ENCODE data around the gene CRYBG2.

The CRYBG2 gene

DNA sequence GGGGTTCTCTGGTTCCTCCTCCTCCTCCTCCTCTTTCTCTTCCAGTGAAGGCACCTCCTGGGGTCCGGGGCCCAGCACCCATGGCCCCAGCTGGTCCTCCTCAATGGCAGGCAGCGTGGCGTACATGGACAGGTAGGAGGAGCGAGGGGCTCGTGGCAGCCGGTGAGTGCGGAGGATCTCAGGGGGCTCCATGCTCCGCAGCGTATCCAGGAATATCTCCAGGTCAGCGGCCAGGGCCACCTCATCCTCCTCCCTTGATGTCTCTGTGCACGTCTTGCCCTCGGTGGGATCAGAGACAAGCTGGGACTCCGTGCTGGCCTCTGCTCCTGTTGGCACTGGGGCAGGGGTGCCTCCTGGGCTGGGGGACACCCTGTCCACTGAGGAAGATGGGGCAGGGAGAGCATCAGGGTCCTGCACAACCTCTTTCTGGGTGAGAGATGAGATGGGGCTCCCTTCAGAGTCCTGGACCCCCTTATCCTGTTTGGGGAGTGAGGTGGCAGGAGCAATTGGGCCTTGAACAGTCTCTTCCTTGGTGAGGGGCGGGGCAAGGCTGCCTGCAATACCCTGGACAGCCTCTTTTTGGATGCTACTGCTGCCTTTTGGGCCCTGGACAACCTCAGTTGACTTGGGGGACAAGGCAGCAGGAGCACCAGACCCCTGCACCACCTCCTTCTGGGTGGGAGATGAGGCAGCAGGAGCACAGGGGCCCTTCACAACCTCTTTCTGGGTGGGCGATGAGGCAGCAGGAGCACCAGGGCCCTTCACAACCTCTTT lies 9.6 kb downstream of the CRYBG2 start:
- no peak overlapping the region for H3K4me3 ChIP-seq (ENCODE audit: low read depth in 1 of 2, low read length in 2 of 2)
- ATAC-seq (ENCODE audit: insufficient read depth, low read depth) (no peak), DNase-seq (no peak)
- H3K4me2 ChIP-seq (ENCODE audit: insufficient read depth, low read length) = no peak overlapping the region
- TF ChIP-seq EZH2 (IDR thresholded peaks at IDR 0.05; ENCODE audit: borderline replicate concordance, low read depth, low read length, severe bottlenecking) (no peak), CTCF (IDR thresholded peaks at IDR 0.05; ENCODE audit: borderline replicate concordance, extremely low read depth, low read length, poor library complexity, severe bottlenecking) (no peak)
- H3K79me2 ChIP-seq (ENCODE audit: insufficient read depth, low read length) = no peaks in the 10 kb centered on the region
- H3K9ac ChIP-seq (ENCODE audit: low read depth, low read length) = no peak overlapping the region
- H3K27ac ChIP-seq (ENCODE audit: low read length) = no peak overlapping the region
- H3K36me3 ChIP-seq (ENCODE audit: insufficient read depth, low read length) = no peaks in the 10 kb centered on the region
- H3K9me3 ChIP-seq (ENCODE audit: insufficient read depth, low read length, severe bottlenecking) = no peaks in the 10 kb centered on the region
- no peak overlapping the region for H2AFZ ChIP-seq (ENCODE audit: low read depth, low read length)
- no peaks in the 10 kb centered on the region for H3K27me3 ChIP-seq (ENCODE audit: insufficient read depth, low read length, poor library complexity)
- no peaks in the 10 kb centered on the region for H3K4me1 ChIP-seq (ENCODE audit: insufficient read depth, low read length)
- no peaks in the 10 kb centered on the region for H4K20me1 ChIP-seq (ENCODE audit: insufficient read depth, low read length)

GRCh38 chr1:26340047-26340481 lies 13.9 kb downstream of the CRYBG2 start:
- Histone ChIP-seq H3K79me2 (ENCODE audit: insufficient read depth, low read length) (no peaks in the 10 kb centered on the region), H4K20me1 (ENCODE audit: insufficient read depth, low read length) (no peaks in the 10 kb centered on the region), H3K9ac (ENCODE audit: low read depth, low read length) (no peak overlapping the region), H3K9me3 (ENCODE audit: insufficient read depth, low read length, severe bottlenecking) (no peaks in the 10 kb centered on the region), H3K4me1 (ENCODE audit: insufficient read depth, low read length) (peaks cover 3% of the 10 kb centered on the region; the same call in 1 of the 2 replicates), H2AFZ (ENCODE audit: low read depth, low read length) (no peak overlapping the region), H3K27ac (ENCODE audit: low read length) (no peak overlapping the region), H3K27me3 (ENCODE audit: insufficient read depth, low read length, poor library complexity) (peaks cover 37% of the 10 kb centered on the region), H3K4me3 (ENCODE audit: low read depth in 1 of 2, low read length in 2 of 2) (no peak overlapping the region), H3K4me2 (ENCODE audit: insufficient read depth, low read length) (no peak overlapping the region), H3K36me3 (ENCODE audit: insufficient read depth, low read length) (no peaks in the 10 kb centered on the region)
- no peak for DNase-seq
- ATAC-seq (ENCODE audit: insufficient read depth, low read depth) = no peak
- no peak for TF ChIP-seq CTCF (IDR thresholded peaks at IDR 0.05; ENCODE audit: borderline replicate concordance, extremely low read depth, low read length, poor library complexity, severe bottlenecking)
- TF ChIP-seq EZH2 (IDR thresholded peaks at IDR 0.05; ENCODE audit: borderline replicate concordance, low read depth, low read length, severe bottlenecking) = no peak

DNA sequence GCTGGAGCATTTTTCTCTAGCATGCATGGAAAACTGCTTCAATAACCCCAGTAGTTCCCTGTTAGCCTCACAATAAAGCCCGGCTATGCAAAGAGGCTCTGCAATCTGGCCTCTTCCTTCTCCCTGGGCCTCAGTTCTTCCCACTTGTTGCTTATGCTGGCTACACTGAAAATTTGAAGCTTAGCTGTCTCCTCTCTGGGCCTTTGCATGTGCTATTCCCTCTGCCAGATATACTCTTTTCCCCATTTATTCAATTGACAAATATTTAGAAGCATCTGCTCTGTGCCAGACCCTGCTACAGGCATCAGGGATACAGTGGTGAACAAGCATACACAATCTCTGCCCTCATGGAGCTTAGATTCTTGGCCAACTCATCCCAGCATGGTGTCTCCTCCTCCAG lies 15.3 kb downstream of the CRYBG2 start:
- Histone ChIP-seq H3K9ac (ENCODE audit: low read depth, low read length) (no peak overlapping the region), H3K4me1 (ENCODE audit: insufficient read depth, low read length) (peaks cover 3% of the 10 kb centered on the region; the same call in 1 of the 2 replicates), H3K9me3 (ENCODE audit: insufficient read depth, low read length, severe bottlenecking) (no peaks in the 10 kb centered on the region), H3K36me3 (ENCODE audit: insufficient read depth, low read length) (no peaks in the 10 kb centered on the region), H2AFZ (ENCODE audit: low read depth, low read length) (no peak overlapping the region), H4K20me1 (ENCODE audit: insufficient read depth, low read length) (no peaks in the 10 kb centered on the region), H3K79me2 (ENCODE audit: insufficient read depth, low read length) (no peaks in the 10 kb centered on the region), H3K27me3 (ENCODE audit: insufficient read depth, low read length, poor library complexity) (peaks cover 37% of the 10 kb centered on the region), H3K27ac (ENCODE audit: low read length) (no peak overlapping the region), H3K4me2 (ENCODE audit: insufficient read depth, low read length) (no peak overlapping the region), H3K4me3 (ENCODE audit: low read depth in 1 of 2, low read length in 2 of 2) (no peak overlapping the region)
- DNase-seq (no peak), ATAC-seq (ENCODE audit: insufficient read depth, low read depth) (no peak)
- TF ChIP-seq EZH2 (IDR thresholded peaks at IDR 0.05; ENCODE audit: borderline replicate concordance, low read depth, low read length, severe bottlenecking) (no peak), CTCF (IDR thresholded peaks at IDR 0.05; ENCODE audit: borderline replicate concordance, extremely low read depth, low read length, poor library complexity, severe bottlenecking) (no peak)
